Prostate gland (tissue), 2 donors: ENCODE data around the gene CD69. TPM values are rescaled to one million over a fixed set of nuclear protein-coding genes. Genes with fewer than 3 reads are reported as not detected.

Source experiments
- DNase-seq: peaks from one replicate; pipeline ENCODE4 v3.0.0-alpha.2; 2019; ENCODE audit warnings: low spot score
- H3K27ac ChIP-seq, 2 donors: fragments of 200-600 bp; sonication (generic); 2 replicates each; pipeline ENCODE4 v1.5.1; 2017 to 2019
- H3K27me3 ChIP-seq: fragments of 200-600 bp; sonication (generic); replicated peaks from 2 replicates; pipeline ENCODE4 v1.5.1; 2019; ENCODE audit not compliant: insufficient read depth
- H3K36me3 ChIP-seq, 2 donors: fragments of 200-600 bp; sonication (generic); 1 replicate in 1 of 2; 2 replicates in 1 of 2; pipeline versions ENCODE4 v1.5.1 to v1.8.1; 2017 to 2019
- H3K4me1 ChIP-seq: fragments of 200-600 bp; sonication (generic); replicated peaks from 2 replicates; pipeline ENCODE4 v1.5.1; 2019
- H3K4me3 ChIP-seq, 2 donors: fragments of 200-600 bp; sonication (generic); 2 replicates each; pipeline ENCODE4 v1.5.1; 2017 to 2019
- H3K9me3 ChIP-seq: fragments of 200-600 bp; sonication (generic); 2 replicates; pipeline ENCODE4 v1.5.1; 2017
- CTCF ChIP-seq, 4 experiments: fragments of 200-600 bp in 2 of 4; fragments of 450-650 bp in 2 of 4; sonication (generic) in 2 of 4; IDR thresholded peaks; 1 replicate in 3 of 4; 2 replicates in 1 of 4; pipeline ENCODE4 v1.5.1; 2016 to 2019; ENCODE audit warnings: antibody characterized with exemption in 4 of 4, mild to moderate bottlenecking in 2 of 4, moderate library complexity in 2 of 4
- POLR2A ChIP-seq: fragments of 450-650 bp; IDR thresholded peaks from one replicate; pipeline ENCODE4 v1.6.1; 2016; ENCODE audit warnings: antibody characterized with exemption, mild to moderate bottlenecking
- POLR2AphosphoS5 ChIP-seq: sonication (generic); formaldehyde crosslinking; IDR thresholded peaks from one replicate; pipeline ENCODE4 v1.6.1; 2017; ENCODE audit warnings: antibody characterized with exemption
- WGBS: methylation state at CpG from one replicate; pipeline ENCODE4 v1.1.5; 2018; 5-methylcytosine and 5-hydroxymethylcytosine counted together
- intact Hi-C: fragments of 100-400 bp; cut with DNase I; formaldehyde crosslinking; loops from one replicate; pipeline ENCODE4 v1.14.2; 2022
- total RNA-seq, 2 donors: library from RNA; depleted of rRNA; stranded (reverse); fragments of >200 nt; gene quantifications; one replicate each; pipeline ENCODE4 v1.1.0, GENCODE V29; 2016

The CD69 gene
- total RNA-seq, 2 donors from 2014 or later = 1.9 to 2.2 TPM

GRCh38 chr12:9736936-9737705 is 23.6 kb downstream of the CD69 start:
- Histone ChIP-seq H3K4me1 (no peaks in the 10 kb centered on the region), H3K4me3 (no peak overlapping the region), H3K27me3 (no peaks in the 10 kb centered on the region), H3K9me3 (no peaks in the 10 kb centered on the region), H3K27ac (peak overlapping the region; percentile 31 to 49), H3K36me3 (no peaks in the 10 kb centered on the region)
- TF ChIP-seq POLR2AphosphoS5 (no peak), POLR2A (no peak), CTCF (IDR thresholded peaks at IDR 0.05) (no peak)
- DNase-seq = no peak
- intact Hi-C loops = no loop called here
- WGBS = 7% methylated on average over 3 of the region's 3 CpGs

DNA sequence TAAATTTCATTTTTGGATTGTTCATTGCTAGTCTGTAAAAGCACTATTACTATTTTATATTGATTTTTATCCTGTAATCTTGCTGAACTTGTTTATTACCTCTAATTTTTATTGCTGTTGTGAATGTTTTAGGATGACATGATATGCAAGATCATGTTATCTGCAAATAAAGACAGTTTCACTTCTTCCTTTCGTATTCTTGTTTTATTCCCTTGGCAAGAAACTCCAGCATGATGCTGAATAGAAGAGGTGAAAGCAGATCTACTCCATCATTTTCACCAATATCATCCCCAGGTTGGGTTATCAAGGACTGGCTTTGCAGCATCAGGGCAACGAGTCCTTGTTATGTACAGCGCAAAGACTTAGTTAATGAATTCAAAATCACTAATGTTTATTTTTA is 25.1 kb downstream of the CD69 start:
- H3K4me1 ChIP-seq = no peaks in the 10 kb centered on the region
- no peak for TF ChIP-seq CTCF (IDR thresholded peaks at IDR 0.05)
- no peak for TF ChIP-seq POLR2AphosphoS5
- no peak for TF ChIP-seq POLR2A
- H3K27ac ChIP-seq = no peak overlapping the region
- intact Hi-C loops = no loop called here
- no peaks in the 10 kb centered on the region for H3K9me3 ChIP-seq
- DNase-seq = no peak
- no peaks in the 10 kb centered on the region for H3K36me3 ChIP-seq
- WGBS = 76% methylated on average over 3 of the region's 3 CpGs
- H3K27me3 ChIP-seq = no peaks in the 10 kb centered on the region
- no peak overlapping the region for H3K4me3 ChIP-seq

DNA sequence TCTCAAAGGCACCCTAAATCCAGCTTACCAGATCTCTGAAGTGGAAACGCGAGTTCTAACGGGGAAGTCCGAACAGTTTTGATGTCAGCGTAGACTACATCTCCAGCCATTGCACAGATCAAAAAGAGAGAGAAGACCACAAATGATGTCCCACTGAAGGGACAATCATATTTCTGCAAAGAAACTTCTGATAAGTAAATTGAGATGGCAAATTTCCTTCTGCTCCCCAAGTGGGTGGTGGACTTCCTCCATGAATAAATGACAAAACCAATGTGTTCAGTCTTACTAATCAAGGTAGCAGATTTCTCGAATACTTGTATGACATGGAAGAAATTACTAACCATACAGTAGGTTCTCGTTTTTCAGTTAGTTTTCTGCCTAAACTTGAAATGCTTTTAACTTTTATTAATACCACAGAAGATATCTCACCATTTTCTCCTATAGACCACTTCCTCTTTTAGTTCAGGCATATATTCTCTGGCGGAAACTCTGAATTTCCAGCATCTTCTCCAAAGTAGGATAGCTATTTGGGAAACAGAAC is 27.7 kb downstream of the CD69 start, which contains the start of gene CLECL1:
Gene CLECL1 (minus strand): TSS at position 177 of the 541 bp plus-strand sequence.
- no peak for DNase-seq
- intact Hi-C loops = no loop called here
- H3K36me3 ChIP-seq = no peaks in the 10 kb centered on the region
- no peak within 1 kb of the TSS for H3K4me3 ChIP-seq
- 79% methylated on average over 8 of the region's 8 CpGs for WGBS
- no peaks in the 10 kb centered on the region for H3K9me3 ChIP-seq
- TF ChIP-seq POLR2AphosphoS5 (no peak), CTCF (IDR thresholded peaks at IDR 0.05) (no peak)
- no peaks in the 10 kb centered on the region for H3K27me3 ChIP-seq
- no peaks in the 10 kb centered on the region for H3K4me1 ChIP-seq
- no peak within 1 kb of the TSS for H3K27ac ChIP-seq

DNA sequence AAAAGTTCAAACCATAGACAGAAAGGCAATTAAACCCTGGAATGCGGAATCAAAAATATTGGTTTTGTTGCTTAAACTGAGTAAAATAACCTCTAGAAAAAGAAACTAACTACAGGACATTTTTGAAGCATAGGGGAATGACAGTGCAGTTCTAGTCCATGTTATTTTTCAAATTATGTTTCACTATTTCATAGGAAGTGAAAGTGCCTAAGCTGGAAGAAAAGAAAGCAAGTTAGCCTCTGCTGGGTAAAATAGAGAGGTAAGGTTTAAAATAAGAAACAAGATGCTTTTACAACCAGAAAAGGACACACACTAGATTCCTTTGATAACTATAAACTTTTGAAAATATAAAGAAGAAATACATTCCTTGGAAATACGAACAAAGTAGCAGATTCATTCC is 28.9 kb downstream of the CD69 start:
- DNase-seq = no peak
- WGBS = 79% methylated on average over 2 of the region's 2 CpGs
- H3K9me3 ChIP-seq = no peaks in the 10 kb centered on the region
- no peaks in the 10 kb centered on the region for H3K36me3 ChIP-seq
- TF ChIP-seq POLR2A (no peak), CTCF (IDR thresholded peaks at IDR 0.05) (no peak), POLR2AphosphoS5 (no peak)
- H3K4me3 ChIP-seq = no peak overlapping the region
- intact Hi-C loops = no loop called here
- H3K4me1 ChIP-seq = no peaks in the 10 kb centered on the region
- H3K27me3 ChIP-seq = no peaks in the 10 kb centered on the region
- H3K27ac ChIP-seq = no peak overlapping the region

GRCh38 chr12:9731393-9731792 is 29.3 kb downstream of the CD69 start:
- Histone ChIP-seq H3K27me3 (no peaks in the 10 kb centered on the region), H3K4me1 (no peaks in the 10 kb centered on the region), H3K27ac (no peak overlapping the region), H3K36me3 (no peaks in the 10 kb centered on the region), H3K4me3 (no peak overlapping the region), H3K9me3 (no peaks in the 10 kb centered on the region)
- TF ChIP-seq POLR2AphosphoS5 = no peak
- no peak for TF ChIP-seq CTCF (IDR thresholded peaks at IDR 0.05)
- no peak for TF ChIP-seq POLR2A
- intact Hi-C loops = no loop called here
- WGBS = 76% methylated on average over 6 of the region's 6 CpGs
- no peak for DNase-seq
